GM18951 (cell line): ENCODE measurements around the gene CYP11A1.

Source experiments
- POLR2A ChIP-seq: IDR thresholded peaks from 4 replicates; pipeline ENCODE4 v1.6.1; 2011; ENCODE audit warnings: mild to moderate bottlenecking; ENCODE audit not compliant: insufficient read length, insufficient read depth; ENCODE audit errors: extremely low read depth
- in situ Hi-C: fragments of 300-500 bp; cut with MboI; formaldehyde crosslinking; loops from one replicate; pipeline ENCODE4 v1.12.0; 2022; ENCODE audit warnings: low sequenced_read_pairs, mixed read lengths, inconsistent platforms; ENCODE audit not compliant: unreplicated experiment

CYP11A1 gene

GRCh38 chr15:74307827-74308811 lies 59.3 kb downstream of the CYP11A1 start:
- in situ Hi-C loops = loop anchor here (25.0 kb wide), 1 partner anchor 346 kb away; no protein-coding TSS in a partner anchor
- TF ChIP-seq POLR2A = no peak

- no peak for TF ChIP-seq POLR2A
- in situ Hi-C loops = loop anchor here (25.0 kb wide), 1 partner anchor 344 kb away; no protein-coding TSS in a partner anchor
Measured at GRCh38 chr15:74306781-74307217, 60.6 kb downstream of the CYP11A1 start.

- in situ Hi-C loops = loop anchor here (25.0 kb wide), 1 partner anchor 343 kb away; no protein-coding TSS in a partner anchor
Measured at GRCh38 chr15:74305687-74306086, 61.8 kb downstream of the CYP11A1 start.

GRCh38 chr15:74304431-74304830 lies 63.0 kb downstream of the CYP11A1 start:
- TF ChIP-seq POLR2A = no peak
- in situ Hi-C loops = loop anchor here (25.0 kb wide), 1 partner anchor 342 kb away; no protein-coding TSS in a partner anchor

More at GRCh38 chr15:74305687-74306086, 61.8 kb downstream of the CYP11A1 start:
- TF ChIP-seq POLR2A = no peak

- in situ Hi-C loops = loop anchor here (25.0 kb wide), 1 partner anchor 342 kb away; no protein-coding TSS in a partner anchor
- no peak for TF ChIP-seq POLR2A
Measured at GRCh38 chr15:74303741-74304309, 63.6 kb downstream of the CYP11A1 start.

GRCh38 chr15:74302821-74303359 lies 64.6 kb downstream of the CYP11A1 start:
- in situ Hi-C loops = loop anchor here (25.0 kb wide), 1 partner anchor 341 kb away; no protein-coding TSS in a partner anchor
- no peak for TF ChIP-seq POLR2A

- no peak for TF ChIP-seq POLR2A
- in situ Hi-C loops = loop anchor here (25.0 kb wide), 1 partner anchor 339 kb away; no protein-coding TSS in a partner anchor
Measured at GRCh38 chr15:74301583-74302361, 65.7 kb downstream of the CYP11A1 start.

- in situ Hi-C loops = loop anchor here (25.0 kb wide), 1 partner anchor 338 kb away; no protein-coding TSS in a partner anchor
- TF ChIP-seq POLR2A = no peak
Measured at GRCh38 chr15:74300057-74300795, 67.2 kb downstream of the CYP11A1 start.

- in situ Hi-C loops = loop anchor here (5.0 kb wide), 1 partner anchor 171 kb away; no protein-coding TSS in a partner anchor
Measured at GRCh38 chr15:74297887-74298286, 69.6 kb downstream of the CYP11A1 start.

GRCh38 chr15:74295800-74296199 lies 71.6 kb downstream of the CYP11A1 start:
- TF ChIP-seq POLR2A = no peak
- in situ Hi-C loops = loop anchor here (5.0 kb wide), 1 partner anchor 168 kb away; no protein-coding TSS in a partner anchor

More at GRCh38 chr15:74297887-74298286, 69.6 kb downstream of the CYP11A1 start:
- no peak for TF ChIP-seq POLR2A

- no peak for TF ChIP-seq POLR2A
- in situ Hi-C loops = no loop called here
Measured at GRCh38 chr15:74294010-74294409, 73.4 kb downstream of the CYP11A1 start.

- TF ChIP-seq POLR2A = no peak
Measured at GRCh38 chr15:74293021-74293810, 74.2 kb downstream of the CYP11A1 start.

More at GRCh38 chr15:74293021-74293810, 74.2 kb downstream of the CYP11A1 start:
- in situ Hi-C loops = no loop called here
